H1 (cell line): ENCODE data around the gene CTIF. TPM values are rescaled to one million over a fixed set of nuclear protein-coding genes. Genes with fewer than 3 reads are reported as not detected.

ENCODE experiments used
- CTCF ChIA-PET: fragments of 300-600 bp; sonication (Branson Sonifier 250); formaldehyde crosslinking; loops from one replicate; lab custom pipeline; 2021; ENCODE audit not compliant: partially characterized antibody; lab: Charles Lee
- POLR2A ChIA-PET: fragments of 300-600 bp; sonication (Branson Sonifier 250); formaldehyde crosslinking; loops from one replicate; lab custom pipeline; 2021; ENCODE audit warnings: inconsistent platforms; ENCODE audit not compliant: partially characterized antibody; lab: Charles Lee
- DNase-seq, 2 experiments: peaks; one replicate each; pipeline versions ENCODE4 v3.0.0 to v3.0.0-alpha.2; 2010 to 2022; ENCODE audit warnings: low spot score in 2 of 2, low read depth in 1 of 2, mixed read lengths in 1 of 2
- FAIRE-seq: peaks from 2 replicates; lab custom pipeline; 2011; peaks lifted over from hg19 to GRCh38; lab: Jason Lieb, UNC
- H2AFZ ChIP-seq: 2 replicates; pipeline ENCODE4 v1.8.1; 2012; ENCODE audit warnings: low read length, inconsistent platforms
- H2AK5ac ChIP-seq: 2 replicates; pipeline ENCODE4 v1.6.1; 2013; ENCODE audit warnings: low read depth, low read length
- H2BK120ac ChIP-seq: replicated peaks from 2 replicates; pipeline ENCODE3; 2013; ENCODE audit warnings: low read depth, low read length, inconsistent platforms
- H2BK12ac ChIP-seq: 2 replicates; pipeline ENCODE4 v1.6.1; 2013; ENCODE audit warnings: low read depth, low read length
- H2BK15ac ChIP-seq: 2 replicates; pipeline ENCODE4 v1.6.1; 2013; ENCODE audit warnings: low read length
- H2BK20ac ChIP-seq: 2 replicates; pipeline ENCODE4 v1.6.1; 2013; ENCODE audit warnings: low read length
- H2BK5ac ChIP-seq: 2 replicates; pipeline ENCODE4 v1.6.1; 2013; ENCODE audit warnings: low read depth, low read length
- H3K14ac ChIP-seq: 2 replicates; pipeline ENCODE4 v1.6.1; 2013; ENCODE audit warnings: inconsistent platforms; ENCODE audit not compliant: insufficient read length
- H3K18ac ChIP-seq: 2 replicates; pipeline ENCODE4 v1.6.1; 2013; ENCODE audit warnings: low read length; ENCODE audit errors: extremely low read depth
- H3K23ac ChIP-seq: 2 replicates; pipeline ENCODE4 v1.6.1; 2013; ENCODE audit warnings: inconsistent platforms; ENCODE audit not compliant: insufficient read length
- H3K23me2 ChIP-seq: 2 replicates; pipeline ENCODE4 v1.6.1; 2013; ENCODE audit warnings: low read depth, low read length
- H3K27ac ChIP-seq: 2 replicates; pipeline ENCODE4 v1.6.1; 2011; ENCODE audit warnings: low read depth, low read length, inconsistent platforms
- H3K27me3 ChIP-seq, 4 experiments: replicated peaks in 1 of 4; 1 replicate in 1 of 4; 2 replicates in 3 of 4; pipeline versions ENCODE4 v1.6.1 to v1.8.1; 2011 to 2013; ENCODE audit warnings: low read length in 3 of 4, mild to moderate bottlenecking in 3 of 4, inconsistent platforms in 2 of 4, mixed read lengths in 2 of 4, moderate library complexity in 1 of 4; ENCODE audit not compliant: control insufficient read depth in 3 of 4, insufficient read depth in 3 of 4; ENCODE audit errors: extremely low read depth in 1 of 4
- H3K36me3 ChIP-seq, 4 experiments: 2 replicates each; pipeline versions ENCODE4 v1.6.1 to v1.8.1; 2011 to 2013; ENCODE audit warnings: mild to moderate bottlenecking in 4 of 4, low read length in 3 of 4, moderate library complexity in 2 of 4, control low read depth in 1 of 4, inconsistent platforms in 1 of 4; ENCODE audit not compliant: insufficient read depth in 4 of 4, control insufficient read depth in 2 of 4
- H3K4ac ChIP-seq: replicated peaks from 2 replicates; pipeline ENCODE3; 2013; ENCODE audit warnings: low read length, low read depth, mixed read lengths, inconsistent platforms; ENCODE audit not compliant: insufficient read length
- H3K4me1 ChIP-seq, 4 experiments: replicated peaks in 1 of 4; 1 replicate in 1 of 4; 2 replicates in 3 of 4; pipeline versions ENCODE4 v1.6.1 to v1.8.1; 2011 to 2013; ENCODE audit warnings: low read length in 3 of 4, inconsistent platforms in 2 of 4, mixed read lengths in 1 of 4; ENCODE audit not compliant: insufficient read depth in 4 of 4, control insufficient read depth in 3 of 4
- H3K4me2 ChIP-seq, 2 experiments: 2 replicates each; pipeline versions ENCODE4 v1.6.1 to v1.8.1; 2011 to 2013; ENCODE audit warnings: low read depth in 2 of 2, low read length in 2 of 2, control low read depth in 1 of 2, inconsistent platforms in 1 of 2, mild to moderate bottlenecking in 1 of 2; ENCODE audit not compliant: insufficient read depth in 1 of 2
- H3K4me3 ChIP-seq, 4 experiments: fragments of 200-600, 300-600 bp in 1 of 4; sonication (generic), shearing (Covaris generic), sonication (Bioruptor Twin) in 1 of 4; 2 replicates each; pipeline versions ENCODE4 v1.5.1 to v1.8.1; 2011 to 2016; ENCODE audit warnings: low read length in 4 of 4, low read depth in 3 of 4, control low read depth in 2 of 4, inconsistent platforms in 2 of 4, mild to moderate bottlenecking in 2 of 4, mixed read lengths in 1 of 4, moderate library complexity in 1 of 4; ENCODE audit not compliant: insufficient read depth in 2 of 4; ENCODE audit errors: extremely low read depth in 1 of 4
- H3K56ac ChIP-seq: replicated peaks from 2 replicates; pipeline ENCODE3; 2013; ENCODE audit warnings: low read depth, mild to moderate bottlenecking, mixed read lengths, low read length, inconsistent platforms; ENCODE audit not compliant: insufficient read length
- H3K79me1 ChIP-seq: 2 replicates; pipeline ENCODE4 v1.6.1; 2013; ENCODE audit warnings: low read depth, low read length, control low read depth
- H3K79me2 ChIP-seq, 2 experiments: 2 replicates each; pipeline versions ENCODE4 v1.6.1 to v1.8.1; 2012 to 2013; ENCODE audit warnings: low read length in 2 of 2, mild to moderate bottlenecking in 2 of 2, inconsistent platforms in 1 of 2; ENCODE audit not compliant: insufficient read depth in 2 of 2, control insufficient read depth in 1 of 2
- H3K9ac ChIP-seq, 4 experiments: replicated peaks in 1 of 4; 1 replicate in 1 of 4; 2 replicates in 3 of 4; pipeline versions ENCODE4 v1.6.1 to v1.8.1; 2011 to 2013; ENCODE audit warnings: low read depth in 3 of 4, low read length in 3 of 4, control low read depth in 2 of 4, mild to moderate bottlenecking in 2 of 4, moderate library complexity in 2 of 4, inconsistent platforms in 1 of 4; ENCODE audit errors: extremely low read depth in 1 of 4
- H3K9me3 ChIP-seq, 2 experiments: 2 replicates each; pipeline versions ENCODE4 v1.6.1 to v1.8.1; 2012 to 2013; ENCODE audit warnings: mild to moderate bottlenecking in 2 of 2, moderate library complexity in 2 of 2, control low read depth in 1 of 2, inconsistent platforms in 1 of 2, low read depth in 1 of 2, low read length in 1 of 2, mixed read lengths in 1 of 2; ENCODE audit not compliant: insufficient read depth in 2 of 2
- H4K20me1 ChIP-seq, 2 experiments: replicated peaks in 1 of 2; 2 replicates each; pipeline versions ENCODE3 to v1.8.1; 2011 to 2013; ENCODE audit warnings: inconsistent platforms in 2 of 2, low read length in 2 of 2, mild to moderate bottlenecking in 1 of 2; ENCODE audit not compliant: insufficient read depth in 2 of 2, control insufficient read depth in 1 of 2
- H4K5ac ChIP-seq: 2 replicates; pipeline ENCODE4 v1.6.1; 2013; ENCODE audit warnings: low read length, low read depth, mixed read lengths, inconsistent platforms; ENCODE audit not compliant: insufficient read length
- H4K8ac ChIP-seq: 2 replicates; pipeline ENCODE4 v1.8.0; 2013; ENCODE audit warnings: mild to moderate bottlenecking, moderate library complexity, low read length, inconsistent platforms; ENCODE audit not compliant: insufficient read depth; ENCODE audit errors: extremely low read depth
- H4K91ac ChIP-seq: replicated peaks from 2 replicates; pipeline ENCODE3; 2013; ENCODE audit warnings: low read length, mixed read lengths, inconsistent platforms; ENCODE audit not compliant: insufficient read length
- BACH1 ChIP-seq: IDR thresholded peaks from 2 replicates; pipeline ENCODE4 v1.6.1; 2012; ENCODE audit warnings: low read length, improper control_type of control experiment
- CHD2 ChIP-seq: IDR thresholded peaks from 2 replicates; pipeline ENCODE4 v1.6.1; 2012; ENCODE audit warnings: low read length, improper control_type of control experiment
- PHF8 ChIP-seq: fragments of 200-600 bp; sonication (generic); conservative IDR thresholded peaks from 2 replicates; pipeline ENCODE4 v1.7.1; 2012; ENCODE audit warnings: low read depth, mild to moderate bottlenecking, inconsistent platforms, low read length, moderate library complexity
- SIX5 ChIP-seq: IDR thresholded peaks from 2 replicates; pipeline ENCODE4 v1.6.1; 2011; ENCODE audit warnings: mild to moderate bottlenecking, low read depth, low read length
- SP1 ChIP-seq: IDR thresholded peaks from 2 replicates; pipeline ENCODE4 v1.6.1; 2011; ENCODE audit warnings: low read depth, low read length
- WGBS, 2 experiments: shearing (Covaris generic) in 1 of 2; methylation state at CpG; one replicate each; pipeline versions ENCODE4 v1.1.6 to v1.1.7; 2013 to 2015; ENCODE audit warnings: low lambda C conversion rate in 2 of 2, mixed read lengths in 2 of 2, inconsistent platforms in 1 of 2, low coverage in 1 of 2, missing lambda C conversion rate in 1 of 2; ENCODE audit not compliant: insufficient replicate concordance in 2 of 2, insufficient coverage in 1 of 2, insufficient read length in 1 of 2; ENCODE audit errors: extremely low coverage in 1 of 2, missing lambda C conversion rate in 1 of 2; 5-methylcytosine and 5-hydroxymethylcytosine counted together
- polyA plus RNA-seq, 7 experiments: library from polyadenylated mRNA; depleted of rRNA in 3 of 7; stranded (reverse) in 5 of 7; unstranded in 2 of 7; fragments of >200 nt in 5 of 7; fragments of 200-250 nt in 2 of 7; gene quantifications; 1 replicate in 5 of 7; 2 replicates in 1 of 7; 4 replicates in 1 of 7; pipeline versions ENCODE4 v1.2.1 to v1.2.3, GENCODE V29; 2011 to 2013; ENCODE audit warnings: missing spikeins in 2 of 7, mixed read lengths in 2 of 7
- total RNA-seq: library from RNA; stranded (reverse); fragmentation: NEBNext Ultra II Directional; extraction: Animal tissue kit (Norgen Biotek cat#: 25700); gene quantifications from 2 replicates; pipeline ENCODE4 v1.2.1, GENCODE V29; 2021
- TF ChIP-seq, protein P1 (sequence below), 3 experiments: IDR thresholded peaks; 1 replicate in 2 of 3; 2 replicates in 1 of 3; pipeline versions ENCODE4 v1.5.1 to v1.6.1; 2011; ENCODE audit warnings: low read length in 3 of 3, mild to moderate bottlenecking in 3 of 3, inconsistent platforms in 2 of 3, low read depth in 1 of 3, moderate library complexity in 1 of 3; ENCODE audit not compliant: insufficient read depth in 1 of 3; ENCODE audit errors: control extremely low read depth in 1 of 3

Gene CTIF
- total and polyA plus RNA-seq, 2 of the 8 experiments (the other 6 are each of a cell fraction or from before 2014, with no cell fraction given) = 9.0 to 17.8 TPM

DNA sequence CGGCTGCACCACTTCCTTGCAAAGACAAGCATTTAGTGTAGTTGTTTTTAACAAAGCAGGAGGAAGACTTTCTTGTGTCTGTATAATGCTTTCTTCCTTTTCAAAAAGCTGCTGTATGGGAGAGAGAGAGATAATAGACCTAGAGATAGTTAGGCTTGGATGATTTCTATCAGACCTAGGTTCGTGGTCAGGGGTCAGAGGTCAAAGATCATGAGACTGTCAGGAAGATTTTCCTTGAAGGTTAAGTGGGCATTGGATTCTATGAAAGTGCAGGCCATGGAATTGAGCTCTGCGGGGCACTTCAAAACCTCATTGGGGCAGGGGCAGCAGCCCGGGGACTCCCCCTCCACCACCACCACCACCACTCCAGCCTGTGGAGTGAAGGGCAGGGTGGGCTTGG lies 164.6 kb downstream of the CTIF start:
- Histone ChIP-seq H3K36me3 (no peaks in the 10 kb centered on the region), H2BK12ac (no peak overlapping the region), H4K20me1 (no peaks in the 10 kb centered on the region), H4K91ac (no peak overlapping the region), H3K9ac (no peak overlapping the region), H2AK5ac (no peak overlapping the region), H3K4me2 (no peak overlapping the region), H3K18ac (no peak overlapping the region), H3K4me1 (no peaks in the 10 kb centered on the region), H2AFZ (no peak overlapping the region), H3K56ac (no peak overlapping the region), H2BK20ac (no peak overlapping the region), H3K14ac (no peak overlapping the region), H2BK5ac (no peak overlapping the region), H3K4me3 (no peak overlapping the region), H3K27ac (no peak overlapping the region), H3K4ac (no peak overlapping the region), H2BK120ac (no peak overlapping the region), H4K8ac (no peak overlapping the region), H2BK15ac (no peak overlapping the region), H3K79me2 (no peaks in the 10 kb centered on the region), H3K79me1 (no peaks in the 10 kb centered on the region; the same call in 1 of the 2 replicates), H3K23ac (no peak overlapping the region), H3K9me3 (no peaks in the 10 kb centered on the region), H3K23me2 (no peaks in the 10 kb centered on the region), H3K27me3 (no peaks in the 10 kb centered on the region), H4K5ac (no peak overlapping the region)
- ChIA-PET CTCF (interaction anchor here (0.9 to 1.8 kb wide), 6 partner anchors 8 to 339 kb away, joined by 3 to 11 read pairs (median 4); no protein-coding TSS in a partner anchor), POLR2A (no interaction called here)
- no peak for FAIRE-seq
- WGBS, 2 experiments = 84% methylated on average over 4 of the region's 4 CpGs; no CpG with 5 or more reads in 1 of the 2 experiments
- no peak for TF ChIP-seq SIX5
- TF ChIP-seq BACH1 = no peak
- TF ChIP-seq PHF8 = no peak
- TF ChIP-seq, protein P1, sequence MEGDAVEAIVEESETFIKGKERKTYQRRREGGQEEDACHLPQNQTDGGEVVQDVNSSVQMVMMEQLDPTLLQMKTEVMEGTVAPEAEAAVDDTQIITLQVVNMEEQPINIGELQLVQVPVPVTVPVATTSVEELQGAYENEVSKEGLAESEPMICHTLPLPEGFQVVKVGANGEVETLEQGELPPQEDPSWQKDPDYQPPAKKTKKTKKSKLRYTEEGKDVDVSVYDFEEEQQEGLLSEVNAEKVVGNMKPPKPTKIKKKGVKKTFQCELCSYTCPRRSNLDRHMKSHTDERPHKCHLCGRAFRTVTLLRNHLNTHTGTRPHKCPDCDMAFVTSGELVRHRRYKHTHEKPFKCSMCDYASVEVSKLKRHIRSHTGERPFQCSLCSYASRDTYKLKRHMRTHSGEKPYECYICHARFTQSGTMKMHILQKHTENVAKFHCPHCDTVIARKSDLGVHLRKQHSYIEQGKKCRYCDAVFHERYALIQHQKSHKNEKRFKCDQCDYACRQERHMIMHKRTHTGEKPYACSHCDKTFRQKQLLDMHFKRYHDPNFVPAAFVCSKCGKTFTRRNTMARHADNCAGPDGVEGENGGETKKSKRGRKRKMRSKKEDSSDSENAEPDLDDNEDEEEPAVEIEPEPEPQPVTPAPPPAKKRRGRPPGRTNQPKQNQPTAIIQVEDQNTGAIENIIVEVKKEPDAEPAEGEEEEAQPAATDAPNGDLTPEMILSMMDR (IDR thresholded peaks at IDR 0.05; ENCODE audit: control extremely low read depth in 1 of 3, insufficient read depth in 1 of 3, low read depth in 1 of 3, low read length in 3 of 3) = no peak
- TF ChIP-seq SP1 = no peak
- TF ChIP-seq CHD2 = no peak
- no peak for DNase-seq
